Measurements from ENCODE around the gene RWDD4.

DNA sequence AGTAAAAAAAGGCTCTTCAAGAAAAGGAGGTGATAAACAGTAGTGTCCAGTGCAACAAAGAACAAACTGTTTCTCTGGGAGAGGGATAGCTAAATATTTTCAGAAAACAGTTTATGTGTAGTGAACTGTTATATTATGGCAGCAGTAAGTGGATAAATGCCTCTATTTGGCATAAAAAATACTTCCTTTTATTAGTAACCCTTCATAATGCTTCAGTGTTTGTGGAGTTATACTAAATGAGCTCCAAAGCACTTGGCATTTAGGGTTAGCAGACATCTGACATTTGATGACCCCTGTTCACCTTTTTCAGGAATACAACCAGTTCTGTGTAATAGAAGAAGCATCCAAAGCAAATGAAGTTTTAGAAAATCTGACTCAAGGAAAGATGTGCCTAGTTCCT is 32.0 kb upstream of the RWDD4 start:
- no peak for TF ChIP-seq POLR2A (IDR thresholded peaks at IDR 0.05; ENCODE audit: low read length)
- TF ChIP-seq, protein P1, sequence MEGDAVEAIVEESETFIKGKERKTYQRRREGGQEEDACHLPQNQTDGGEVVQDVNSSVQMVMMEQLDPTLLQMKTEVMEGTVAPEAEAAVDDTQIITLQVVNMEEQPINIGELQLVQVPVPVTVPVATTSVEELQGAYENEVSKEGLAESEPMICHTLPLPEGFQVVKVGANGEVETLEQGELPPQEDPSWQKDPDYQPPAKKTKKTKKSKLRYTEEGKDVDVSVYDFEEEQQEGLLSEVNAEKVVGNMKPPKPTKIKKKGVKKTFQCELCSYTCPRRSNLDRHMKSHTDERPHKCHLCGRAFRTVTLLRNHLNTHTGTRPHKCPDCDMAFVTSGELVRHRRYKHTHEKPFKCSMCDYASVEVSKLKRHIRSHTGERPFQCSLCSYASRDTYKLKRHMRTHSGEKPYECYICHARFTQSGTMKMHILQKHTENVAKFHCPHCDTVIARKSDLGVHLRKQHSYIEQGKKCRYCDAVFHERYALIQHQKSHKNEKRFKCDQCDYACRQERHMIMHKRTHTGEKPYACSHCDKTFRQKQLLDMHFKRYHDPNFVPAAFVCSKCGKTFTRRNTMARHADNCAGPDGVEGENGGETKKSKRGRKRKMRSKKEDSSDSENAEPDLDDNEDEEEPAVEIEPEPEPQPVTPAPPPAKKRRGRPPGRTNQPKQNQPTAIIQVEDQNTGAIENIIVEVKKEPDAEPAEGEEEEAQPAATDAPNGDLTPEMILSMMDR (IDR thresholded peaks at IDR 0.05): no peak
- no peak for TF ChIP-seq MYC (IDR thresholded peaks at IDR 0.05; ENCODE audit: borderline replicate concordance, low read length)
- TF ChIP-seq, protein P2, sequence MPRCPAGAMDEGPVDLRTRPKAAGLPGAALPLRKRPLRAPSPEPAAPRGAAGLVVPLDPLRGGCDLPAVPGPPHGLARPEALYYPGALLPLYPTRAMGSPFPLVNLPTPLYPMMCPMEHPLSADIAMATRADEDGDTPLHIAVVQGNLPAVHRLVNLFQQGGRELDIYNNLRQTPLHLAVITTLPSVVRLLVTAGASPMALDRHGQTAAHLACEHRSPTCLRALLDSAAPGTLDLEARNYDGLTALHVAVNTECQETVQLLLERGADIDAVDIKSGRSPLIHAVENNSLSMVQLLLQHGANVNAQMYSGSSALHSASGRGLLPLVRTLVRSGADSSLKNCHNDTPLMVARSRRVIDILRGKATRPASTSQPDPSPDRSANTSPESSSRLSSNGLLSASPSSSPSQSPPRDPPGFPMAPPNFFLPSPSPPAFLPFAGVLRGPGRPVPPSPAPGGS (IDR thresholded peaks at IDR 0.05): no peak
- no peak for TF ChIP-seq RFX5 (IDR thresholded peaks at IDR 0.05)
- no peak for TF ChIP-seq PHF8 (IDR thresholded peaks at IDR 0.05; ENCODE audit: borderline replicate concordance, low read depth)
- no peak for TF ChIP-seq CBX8 (IDR thresholded peaks at IDR 0.05)
- no peak for TF ChIP-seq GATA3 (IDR thresholded peaks at IDR 0.05; ENCODE audit: borderline replicate concordance)
- no peak for TF ChIP-seq RAD21 (conservative IDR thresholded peaks at IDR 0.05 in 1 of 2, IDR thresholded peaks at IDR 0.05 in 1 of 2)
